ENCODE results near the gene ARL4A. TPM values are rescaled to one million over a fixed set of nuclear protein-coding genes. Genes with fewer than 3 reads are reported as not detected.
"Not testable (repeated sequence)": the region's sequence is repeated elsewhere in the genome, so short reads cannot be mapped to it uniquely, and the experiment has no call there.

ARL4A gene, protein sequence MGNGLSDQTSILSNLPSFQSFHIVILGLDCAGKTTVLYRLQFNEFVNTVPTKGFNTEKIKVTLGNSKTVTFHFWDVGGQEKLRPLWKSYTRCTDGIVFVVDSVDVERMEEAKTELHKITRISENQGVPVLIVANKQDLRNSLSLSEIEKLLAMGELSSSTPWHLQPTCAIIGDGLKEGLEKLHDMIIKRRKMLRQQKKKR
- polyA plus RNA-seq (ENCODE audit: insufficient read length in 4 of 4): 10 to 100 TPM; 23.5 to 38.8 (median 28.9) TPM

DNA sequence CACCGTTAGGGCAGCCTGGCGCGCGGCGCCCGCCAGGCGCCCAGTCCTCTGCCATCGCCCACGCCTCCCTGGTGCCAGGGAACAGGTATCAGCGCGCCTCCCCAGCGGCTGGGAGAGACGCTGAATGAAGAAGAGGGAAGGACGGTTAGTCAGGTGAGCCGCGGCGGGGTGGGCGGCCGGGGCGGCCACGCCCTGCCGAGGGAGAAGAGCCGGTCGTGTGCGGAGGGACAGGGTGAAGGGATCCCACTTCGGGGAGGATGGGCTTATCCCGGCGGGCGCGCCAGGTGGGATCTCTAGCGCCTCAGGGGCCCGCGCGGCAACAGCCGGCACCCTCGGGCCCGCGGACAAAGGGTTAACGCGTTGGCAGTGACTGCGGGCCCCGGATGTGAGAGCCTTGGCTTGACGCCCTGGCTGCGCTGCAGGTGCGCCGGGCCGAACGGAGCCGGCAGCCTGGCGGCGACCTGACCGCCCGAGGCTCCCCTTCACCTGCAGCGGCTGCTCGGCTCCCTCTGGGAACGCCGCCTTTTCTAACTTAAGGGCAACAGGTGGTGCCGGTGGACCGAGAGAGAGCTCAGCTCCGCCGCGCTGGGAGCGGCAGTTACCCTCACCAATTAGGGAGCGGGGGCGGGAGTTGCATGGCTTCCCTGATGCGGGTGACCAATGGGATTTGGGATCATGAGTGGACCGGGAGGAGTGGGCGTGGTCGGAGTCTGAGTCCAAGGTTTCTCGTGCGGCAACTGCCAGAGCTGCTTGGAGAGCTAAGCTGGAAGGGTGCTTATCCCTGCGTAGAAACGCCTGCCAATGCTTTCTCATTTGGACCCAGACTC is at the start of gene ARL4A:
ARL4A (plus strand) TSS at position 743 of the 827 bp plus-strand sequence. CDS start 622 bp downstream, outside the sequence.
- DNase-seq (ENCODE audit: low read depth in 4 of 4, low spot score in 2 of 4): peak; percentile 90 to 98 (median 96)

DNA sequence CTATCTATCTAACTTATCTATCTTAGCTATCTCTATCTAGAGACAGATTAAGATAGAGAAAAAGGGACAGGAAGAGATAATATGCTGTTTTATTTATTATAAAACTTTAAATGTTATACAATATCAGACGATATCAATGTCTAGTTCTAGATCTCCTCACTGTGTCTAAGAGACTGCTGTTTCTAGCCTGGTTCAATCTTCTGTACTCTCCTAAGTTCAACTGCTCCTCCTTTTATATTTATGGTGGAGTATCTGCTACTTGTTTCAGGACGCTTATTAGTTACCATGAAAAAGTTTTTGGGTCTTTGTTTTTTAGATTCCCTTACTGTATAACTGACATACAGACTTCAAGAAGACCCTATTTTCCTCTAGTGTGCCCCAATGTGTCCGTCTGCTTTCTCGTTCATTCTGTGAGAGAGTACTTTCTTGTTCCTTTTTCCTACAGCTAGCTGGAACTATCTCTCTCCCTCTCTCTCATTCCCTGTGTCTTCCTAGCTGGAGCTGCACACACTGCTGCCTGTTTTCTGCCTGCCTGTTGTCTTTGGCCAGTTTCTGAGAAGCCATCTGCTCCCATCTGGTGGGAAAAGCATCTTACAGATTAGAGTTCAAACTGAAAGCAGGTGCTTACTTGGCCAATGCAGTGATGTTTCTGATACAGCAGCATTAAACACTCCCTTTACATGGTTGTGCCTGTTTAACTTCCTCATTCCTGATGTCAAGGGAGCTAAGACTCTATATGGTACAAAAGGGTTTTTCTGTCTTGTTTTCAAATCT is 49.4 kb upstream of the ARL4A start:
- DNase-seq (ENCODE audit: low read depth in 4 of 4, low spot score in 2 of 4): no peak

DNA sequence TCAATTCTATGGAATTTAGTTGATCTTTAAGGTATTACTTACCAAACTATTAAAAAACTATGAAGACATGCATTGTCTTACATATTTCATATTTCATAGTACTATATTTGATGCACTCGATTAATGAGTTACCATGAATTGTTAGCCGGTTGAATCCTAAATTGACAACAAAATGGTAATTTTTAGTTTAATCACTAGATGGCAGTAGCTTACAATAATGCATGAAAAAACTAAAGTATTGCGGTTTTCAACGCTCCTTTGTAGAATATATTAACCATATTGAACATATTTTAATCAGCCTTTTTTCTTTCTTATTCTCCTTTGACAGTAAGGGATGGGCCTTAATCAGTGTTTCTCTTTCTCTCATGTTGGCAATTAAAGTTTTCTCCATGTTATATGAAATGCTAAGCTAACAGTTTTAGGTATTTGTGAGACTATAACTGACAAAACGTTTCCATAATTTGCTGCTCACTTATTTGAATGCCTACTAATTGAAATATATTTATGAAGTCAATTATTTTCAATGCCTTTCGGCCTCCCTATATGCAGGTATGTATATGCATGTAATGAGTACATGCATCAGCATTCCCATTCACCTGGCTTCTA is 48.5 kb upstream of the ARL4A start:
- DNase-seq (ENCODE audit: low read depth in 4 of 4, low spot score in 2 of 4): no peak

DNA sequence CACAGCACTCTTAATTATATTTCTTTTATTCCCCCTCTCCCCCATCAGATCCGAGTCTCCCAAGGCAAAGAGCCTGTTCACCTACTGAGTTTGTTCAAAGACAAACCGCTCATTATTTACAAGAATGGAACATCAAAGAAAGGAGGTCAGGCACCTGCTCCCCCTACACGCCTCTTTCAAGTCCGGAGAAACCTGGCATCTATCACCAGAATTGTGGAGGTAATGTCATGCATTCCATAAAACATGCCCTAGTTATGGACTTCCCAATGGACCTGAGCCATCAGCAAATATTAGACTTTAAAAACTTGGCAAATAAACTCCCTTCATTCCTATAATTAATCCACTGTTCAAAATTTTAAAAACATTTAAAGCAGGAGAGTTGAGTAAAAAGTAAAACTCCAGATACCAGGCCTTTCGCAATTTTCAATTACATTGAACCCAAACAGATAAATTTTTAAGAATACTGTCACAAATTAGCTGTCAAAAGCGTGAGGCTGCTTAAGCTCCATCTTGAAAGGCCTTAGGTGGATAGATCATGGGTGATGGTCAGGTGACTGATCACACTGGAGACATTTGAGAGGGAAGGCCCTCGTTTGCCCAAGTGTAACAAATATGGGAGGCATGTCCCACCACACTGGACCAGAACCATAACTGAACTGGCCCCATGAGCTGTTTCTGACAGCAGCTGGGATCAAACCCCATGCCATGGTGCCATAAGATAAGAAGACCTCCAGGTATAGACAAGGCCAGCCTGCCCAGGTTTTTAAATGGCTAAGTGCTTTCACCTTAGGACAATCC is 46.9 kb upstream of the ARL4A start:
- DNase-seq (ENCODE audit: low read depth in 4 of 4, low spot score in 2 of 4): no peak

DNA sequence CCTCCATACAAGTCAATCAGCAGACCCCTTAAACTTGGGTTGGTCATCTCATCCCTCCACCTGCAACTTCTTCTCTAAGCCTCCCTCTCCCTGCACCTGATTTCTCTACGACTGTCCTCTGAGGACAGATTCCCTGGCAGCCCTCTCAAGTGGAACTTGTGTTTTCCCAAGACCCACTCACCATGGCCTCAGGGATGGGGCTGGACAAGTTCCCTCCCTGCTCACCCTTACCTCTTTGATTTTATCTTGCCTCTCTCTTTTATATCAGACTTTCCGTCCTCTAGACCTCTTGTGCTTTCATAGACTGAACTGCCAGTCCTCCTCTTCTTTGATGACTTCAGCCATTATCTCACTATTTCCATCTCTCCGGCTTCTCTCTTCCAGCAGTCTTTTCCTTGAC is 46.2 kb upstream of the ARL4A start:
- DNase-seq (ENCODE audit: low read depth in 4 of 4, low spot score in 2 of 4): no peak

DNA sequence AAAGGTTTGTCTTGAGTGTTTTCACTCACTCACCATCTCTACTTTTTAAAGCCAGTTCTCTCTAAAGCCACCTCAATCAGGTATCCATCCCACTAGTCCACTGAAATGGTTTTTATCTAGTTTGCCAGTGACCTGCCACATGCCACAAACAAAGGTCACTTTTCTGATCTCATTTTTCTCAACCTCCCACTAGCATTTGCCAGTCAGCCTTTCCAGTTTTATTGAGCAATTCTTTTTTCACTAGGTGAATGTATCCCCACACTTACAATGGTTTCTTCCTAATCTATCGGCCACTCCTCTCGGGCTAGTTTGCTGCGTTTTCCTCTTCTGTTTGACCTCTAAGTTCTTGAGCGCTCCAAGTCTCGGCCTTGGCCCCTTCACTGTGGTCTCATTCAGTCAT is 44.9 kb upstream of the ARL4A start:
- no peak for DNase-seq (ENCODE audit: low read depth in 4 of 4, low spot score in 2 of 4)

DNA sequence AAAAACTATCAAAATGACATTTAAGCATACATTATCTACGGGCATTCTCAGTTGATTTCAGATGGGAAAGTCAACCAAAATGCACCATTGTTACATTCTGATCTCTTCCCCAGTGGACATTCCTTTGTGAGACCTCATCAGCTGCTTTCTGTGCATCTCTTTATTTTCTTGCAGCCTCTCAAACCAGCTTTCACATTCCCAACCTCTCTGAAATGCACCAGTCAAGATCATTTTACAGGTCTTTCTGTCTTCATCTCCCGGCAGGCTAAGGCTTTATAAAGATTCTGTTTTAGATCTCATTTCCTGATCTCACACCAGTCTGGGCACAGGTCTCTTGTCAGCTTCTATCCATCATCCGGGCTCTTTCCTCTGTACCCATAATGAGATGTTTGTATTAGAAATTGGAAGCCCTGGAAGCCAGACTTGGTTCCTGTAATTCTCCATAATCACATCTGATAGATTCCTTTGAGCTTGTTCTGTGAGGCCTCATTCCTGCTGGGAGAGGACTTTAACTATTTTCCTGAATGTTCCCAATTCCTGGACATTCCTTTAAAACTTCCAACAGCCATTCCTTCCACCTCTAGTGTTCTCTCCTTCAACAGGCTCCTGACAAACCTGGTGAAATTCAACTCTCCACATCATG is 44.3 kb upstream of the ARL4A start:
- DNase-seq (ENCODE audit: low read depth in 4 of 4, low spot score in 2 of 4): no peak

DNA sequence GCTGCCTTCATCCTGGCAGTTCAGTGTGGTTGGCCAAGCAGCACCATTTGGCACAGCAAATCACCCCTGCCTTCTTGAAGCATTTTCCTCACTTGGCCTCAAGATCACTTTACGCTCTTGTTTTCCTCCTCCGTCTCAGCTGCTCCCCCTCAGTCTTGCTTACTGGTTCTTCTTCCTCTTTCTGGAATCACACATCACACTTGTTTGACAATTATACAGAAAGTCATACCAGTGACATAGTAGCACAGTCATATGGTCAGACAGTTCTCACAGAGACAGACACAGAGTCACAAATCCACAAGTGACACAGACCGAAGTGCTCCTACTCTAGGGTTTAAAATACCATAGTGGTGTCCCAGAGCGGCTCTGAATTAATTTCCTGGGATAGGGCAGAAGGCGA is 43.8 kb upstream of the ARL4A start:
- no peak for DNase-seq (ENCODE audit: low read depth in 4 of 4, low spot score in 2 of 4)

DNA sequence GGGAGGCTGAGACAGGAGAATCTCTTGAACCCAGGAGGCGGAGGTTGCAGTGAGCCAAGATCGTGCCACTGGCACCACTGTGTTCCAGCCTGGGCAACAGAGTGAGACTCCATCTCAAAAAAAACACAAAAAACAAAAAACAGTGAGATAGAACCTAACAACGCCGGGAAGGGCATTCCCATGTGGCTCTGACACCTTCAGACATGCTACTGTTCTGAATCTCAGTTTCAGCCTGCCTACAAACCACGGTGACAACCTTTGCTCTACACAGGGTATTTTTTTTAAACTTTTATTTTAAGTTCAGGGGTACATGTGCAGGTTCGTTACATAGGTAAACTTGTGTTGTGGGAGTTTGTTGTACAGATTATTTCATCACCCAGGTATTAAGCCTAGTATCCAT is 42.2 kb upstream of the ARL4A start:
- not testable (repeated sequence) for DNase-seq (ENCODE audit: low read depth in 4 of 4, low spot score in 2 of 4)

DNA sequence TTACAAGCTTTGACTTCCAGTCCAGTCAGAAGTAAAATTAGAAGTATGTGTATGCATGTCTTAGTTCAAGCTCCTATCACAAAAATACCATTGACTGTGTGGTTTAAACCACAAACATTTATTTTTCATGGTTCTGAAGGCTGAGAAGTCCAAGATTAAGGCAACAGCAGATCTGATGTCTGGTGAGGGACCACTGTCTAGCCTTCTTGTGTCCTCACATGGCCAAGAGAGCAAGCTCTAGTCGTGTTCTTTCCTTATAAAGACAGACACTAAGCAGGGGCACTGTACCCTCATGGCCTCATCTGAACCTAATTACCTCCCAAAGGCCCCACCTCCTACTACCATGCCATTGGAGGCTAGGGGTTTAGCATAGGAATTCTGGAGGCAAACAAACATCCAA is 41.3 kb upstream of the ARL4A start:
- DNase-seq (ENCODE audit: low read depth in 4 of 4, low spot score in 2 of 4): no peak

DNA sequence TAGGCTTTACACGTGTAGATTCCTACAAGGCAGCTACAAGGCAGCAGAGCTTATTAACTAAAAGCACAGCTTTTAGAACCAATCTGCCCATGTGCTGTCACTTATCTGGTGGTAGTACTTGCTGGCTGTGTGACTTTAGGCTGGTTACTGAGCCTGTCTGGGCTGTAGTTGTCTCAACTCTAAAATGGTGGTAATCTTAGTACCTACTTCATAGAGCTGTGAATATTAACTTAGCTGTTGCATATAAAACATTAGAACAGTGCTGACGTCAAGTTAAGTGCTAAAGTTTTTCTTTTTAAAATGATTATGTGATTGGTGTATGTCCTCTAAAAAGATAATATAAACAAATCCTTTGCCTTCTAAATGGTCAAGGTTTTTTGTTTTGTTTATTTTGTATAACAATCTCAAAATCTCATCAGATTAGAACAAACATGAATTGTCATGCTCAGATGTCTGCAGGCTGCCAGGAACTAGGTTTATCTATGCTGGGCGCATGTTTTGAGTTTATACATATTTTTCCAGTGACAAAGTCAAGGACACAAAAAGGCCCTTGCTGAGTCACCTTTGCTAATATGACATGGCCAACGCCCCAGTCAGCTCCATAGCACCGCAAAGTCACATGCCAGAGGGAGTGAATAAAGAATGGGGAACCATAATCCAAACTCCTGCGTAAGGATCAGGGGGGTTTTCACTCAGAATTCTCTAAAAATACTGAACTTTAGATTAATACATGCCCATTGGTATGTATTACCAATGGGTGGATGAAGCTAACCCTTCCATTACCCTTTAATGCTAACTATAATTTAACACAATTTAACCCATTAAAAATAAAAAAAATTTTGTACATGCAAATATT is 39.8 kb upstream of the ARL4A start:
- no peak for DNase-seq (ENCODE audit: low read depth in 4 of 4, low spot score in 2 of 4)

DNA sequence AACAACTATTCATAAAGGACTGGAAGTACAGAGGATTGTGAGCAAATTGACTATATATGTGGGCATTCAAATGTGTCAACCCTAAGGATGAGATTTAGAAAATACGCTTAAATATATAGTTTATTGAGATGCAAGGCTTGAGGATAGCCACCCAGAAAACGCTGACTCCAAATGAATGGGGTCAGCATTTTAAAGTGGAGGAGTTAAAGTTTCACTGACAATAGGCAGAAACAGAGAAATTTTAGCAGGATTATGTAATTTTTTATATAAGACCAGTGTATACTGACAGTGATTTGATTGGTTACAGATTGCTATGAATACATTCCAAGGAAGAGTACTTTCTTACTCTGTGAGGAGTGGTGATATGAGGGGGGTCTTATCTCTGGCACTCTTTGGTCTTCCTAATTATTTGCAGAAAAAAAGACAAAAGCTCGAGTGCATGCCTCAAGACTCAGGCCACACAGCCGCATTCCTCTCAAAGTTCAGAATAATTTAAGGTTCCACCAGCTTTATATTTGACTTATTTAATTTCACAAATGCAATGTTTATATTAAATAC is 38.6 kb upstream of the ARL4A start:
- DNase-seq (ENCODE audit: low read depth in 4 of 4, low spot score in 2 of 4): no peak

DNA sequence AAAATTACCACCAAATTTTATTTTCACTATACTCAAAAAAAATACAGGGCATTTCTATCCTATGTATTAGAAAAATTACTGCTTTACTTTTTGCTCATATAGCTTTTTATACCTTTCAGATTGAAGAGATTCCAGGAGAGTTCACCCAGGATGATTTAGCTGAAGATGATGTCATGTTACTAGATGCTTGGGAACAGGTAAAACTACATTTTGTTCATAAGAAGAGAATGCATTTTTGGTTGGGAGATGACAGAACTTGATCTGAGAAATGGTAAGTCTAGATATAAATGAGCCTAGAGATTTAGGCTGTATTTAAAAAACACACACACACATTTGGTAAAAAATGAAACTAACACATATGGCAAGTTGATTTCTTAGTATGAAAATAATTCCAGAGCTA is 38.1 kb upstream of the ARL4A start:
- no peak for DNase-seq (ENCODE audit: low read depth in 4 of 4, low spot score in 2 of 4)

DNA sequence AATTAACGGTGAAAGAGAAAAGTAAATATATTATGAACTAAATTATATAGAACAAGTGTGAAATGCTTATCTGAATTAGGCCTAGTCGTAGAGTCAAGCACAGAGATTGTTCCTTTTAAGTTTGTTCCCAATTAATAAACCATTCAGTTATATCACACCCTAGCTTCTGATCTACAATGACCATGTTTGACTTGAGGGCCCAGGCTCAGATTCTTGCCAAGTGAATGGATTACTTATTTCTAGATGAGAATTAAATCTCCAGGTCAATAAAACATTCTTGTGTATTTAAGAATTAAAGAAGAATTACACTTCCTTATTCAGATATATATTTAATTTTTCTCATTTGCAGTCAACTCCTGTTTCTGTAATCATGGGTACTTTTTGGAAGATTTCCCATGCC is 37.4 kb upstream of the ARL4A start:
- no peak for DNase-seq (ENCODE audit: low read depth in 4 of 4, low spot score in 2 of 4)

DNA sequence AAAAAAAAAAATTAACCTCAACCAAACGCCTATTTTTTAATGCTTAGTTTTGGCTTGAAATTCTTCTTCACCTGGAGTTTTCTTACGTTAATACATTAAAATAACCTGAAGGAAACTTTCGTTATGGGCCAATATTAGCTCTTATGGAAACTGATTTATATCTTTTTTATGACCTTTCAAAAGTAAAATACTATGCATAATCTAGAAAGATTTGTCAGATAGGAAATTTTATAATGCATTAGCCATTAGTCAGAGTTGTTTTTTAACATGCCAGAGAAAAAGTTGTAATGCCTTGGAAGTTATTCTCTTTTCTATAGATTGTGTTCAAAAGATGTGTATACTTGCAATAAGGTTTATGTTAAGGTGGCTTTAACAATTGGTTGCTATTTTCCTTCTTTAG is 34.3 kb upstream of the ARL4A start:
- DNase-seq (ENCODE audit: low read depth in 4 of 4, low spot score in 2 of 4): no peak

DNA sequence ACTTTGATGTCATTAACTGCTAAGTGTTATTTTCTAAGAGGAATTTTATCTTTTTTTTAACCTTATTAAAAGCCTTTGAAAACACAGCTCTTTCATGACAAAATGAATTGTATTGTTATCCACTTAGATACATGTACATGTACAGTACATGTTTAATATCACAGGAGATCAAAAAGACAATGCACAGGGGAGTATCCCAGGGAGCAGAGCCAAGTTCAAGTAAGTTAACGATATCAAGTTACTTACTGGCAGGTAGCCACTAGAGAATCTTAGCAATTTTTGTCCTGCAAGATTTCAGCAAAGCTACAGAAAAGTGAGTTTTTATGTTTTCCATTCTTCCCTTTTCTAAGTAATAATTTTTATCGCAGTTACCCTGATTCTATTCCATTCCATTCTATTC is 33.9 kb upstream of the ARL4A start:
- DNase-seq (ENCODE audit: low read depth in 4 of 4, low spot score in 2 of 4): no peak

DNA sequence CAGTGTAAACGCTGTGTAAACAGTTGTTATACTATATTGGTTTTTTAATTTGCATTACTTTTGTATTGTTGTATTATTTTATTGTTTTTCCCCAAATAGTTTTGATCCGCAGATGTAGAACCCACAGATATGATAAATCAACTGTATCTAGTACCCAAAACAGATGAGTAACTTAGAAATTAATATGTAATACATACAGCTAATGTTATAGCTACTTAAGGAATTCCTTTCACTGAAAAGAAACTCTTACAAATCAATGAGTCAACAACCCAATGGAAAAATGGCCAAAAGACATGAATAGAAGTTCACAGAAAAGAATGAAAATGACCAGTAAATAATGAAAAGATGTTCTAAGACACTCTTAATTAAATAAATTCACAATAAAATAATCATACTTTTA is 32.3 kb upstream of the ARL4A start:
- DNase-seq (ENCODE audit: low read depth in 4 of 4, low spot score in 2 of 4): no peak

DNA sequence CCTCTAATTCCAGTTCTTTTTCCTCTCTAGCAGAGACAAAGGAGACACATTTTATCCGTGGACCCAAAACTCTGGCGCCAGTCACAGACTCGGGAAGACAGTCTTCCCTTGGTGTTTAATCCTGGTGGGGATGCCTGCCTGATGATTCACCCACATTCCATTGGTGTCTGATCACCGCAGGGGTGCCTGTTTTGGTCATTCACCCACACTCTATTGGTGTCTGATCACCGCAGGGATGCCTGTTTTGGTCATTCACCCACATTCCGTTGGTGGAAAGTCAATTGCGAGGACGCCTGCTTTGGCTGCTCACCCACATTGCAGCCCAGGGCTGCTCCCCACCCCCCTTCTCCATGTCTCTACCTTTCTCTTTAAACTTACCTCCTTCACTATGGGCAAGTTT is 27.0 kb upstream of the ARL4A start:
- DNase-seq (ENCODE audit: low read depth in 4 of 4, low spot score in 2 of 4): not testable (repeated sequence)

DNA sequence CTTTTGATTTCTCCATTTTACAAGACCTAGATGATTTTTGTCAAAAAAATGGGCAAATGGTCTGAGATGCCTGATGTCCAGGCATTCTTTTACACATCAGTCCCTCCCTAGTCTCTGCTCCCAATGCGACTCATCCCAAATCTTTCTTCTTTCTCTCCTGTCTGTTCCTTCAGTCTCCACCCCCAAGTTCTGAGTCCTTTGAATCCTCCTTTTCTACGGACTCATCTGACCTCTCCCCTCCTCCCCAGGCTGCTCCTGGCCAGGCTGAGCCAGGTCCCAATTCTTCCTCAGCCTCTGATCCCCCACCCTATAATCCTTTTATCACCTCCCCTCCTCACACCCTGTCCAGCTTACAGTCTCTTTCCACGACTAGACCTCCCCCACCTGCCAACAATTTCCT is 26.4 kb upstream of the ARL4A start:
- DNase-seq (ENCODE audit: low read depth in 4 of 4, low spot score in 2 of 4): not testable (repeated sequence)

Data from left renal cortex interstitium (tissue), 4 donors.